NB4 (cell line): ENCODE results near the gene MINDY4.

Experiments
- DNase-seq: peaks from one replicate; pipeline ENCODE4 v3.0.0; 2010; ENCODE audit warnings: low read depth
- H3K4me3 ChIP-seq: one replicate; pipeline ENCODE4 v1.5.1; 2011; ENCODE audit warnings: mild to moderate bottlenecking, low read depth, low read length, moderate library complexity
- CTCF ChIP-seq: IDR thresholded peaks from one replicate; pipeline ENCODE4 v1.5.1; 2012; ENCODE audit warnings: low read depth, low read length
- MYC ChIP-seq: IDR thresholded peaks from 2 replicates; pipeline ENCODE4 v1.6.1; 2011; ENCODE audit warnings: low read depth, low read length
- POLR2A ChIP-seq: IDR thresholded peaks from 2 replicates; pipeline ENCODE4 v1.6.1; 2011; ENCODE audit warnings: mild to moderate bottlenecking; ENCODE audit not compliant: insufficient read length; ENCODE audit errors: extremely low read depth
- TF ChIP-seq, protein P1 (sequence below): IDR thresholded peaks from 2 replicates; pipeline ENCODE4 v1.6.1; 2011; ENCODE audit warnings: low read depth, low read length

MINDY4 gene

GRCh38 chr7:30757342-30757692, 13.9 kb upstream of the MINDY4 start:
- no peak overlapping the region for H3K4me3 ChIP-seq
- DNase-seq, result no peak
- TF ChIP-seq, protein P1, sequence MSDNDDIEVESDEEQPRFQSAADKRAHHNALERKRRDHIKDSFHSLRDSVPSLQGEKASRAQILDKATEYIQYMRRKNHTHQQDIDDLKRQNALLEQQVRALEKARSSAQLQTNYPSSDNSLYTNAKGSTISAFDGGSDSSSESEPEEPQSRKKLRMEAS, result no peak
- TF ChIP-seq MYC (no peak), POLR2A (no peak), CTCF (no peak)

DNA sequence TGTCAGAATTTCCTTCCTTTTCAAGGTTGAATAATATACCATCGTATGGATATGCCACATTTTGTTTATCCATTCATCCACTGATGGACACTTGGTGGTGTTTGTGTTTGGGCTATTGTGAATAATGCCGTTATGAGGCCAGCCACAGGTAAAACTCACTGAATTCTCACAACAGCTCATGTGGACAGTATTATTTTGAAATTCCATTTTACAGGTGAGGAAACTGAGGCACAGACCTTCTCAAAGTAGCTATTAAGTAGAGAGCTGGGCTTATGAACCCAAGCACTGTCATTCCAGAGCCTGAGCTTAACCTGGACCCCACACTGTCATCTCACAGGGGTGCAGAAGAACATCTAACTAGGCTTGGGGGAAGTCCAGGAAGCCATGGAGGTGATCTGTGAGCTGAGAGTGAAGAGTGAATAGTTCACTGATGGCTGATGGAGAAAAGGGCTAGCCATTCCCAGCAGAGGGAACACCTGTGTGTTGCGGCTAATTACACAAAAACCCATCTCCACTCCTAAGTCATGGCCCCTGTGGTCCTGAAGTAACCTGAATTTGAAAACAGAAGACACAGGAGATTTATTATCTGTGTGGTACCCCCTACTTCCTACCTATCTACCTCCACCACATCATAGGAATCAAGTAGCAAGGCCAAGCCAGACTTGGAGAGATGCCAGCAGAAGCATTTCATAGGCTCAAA, 10.6 kb upstream of the MINDY4 start:
- no peak for TF ChIP-seq MYC
- no peak for TF ChIP-seq POLR2A
- no peak for TF ChIP-seq CTCF
- TF ChIP-seq, protein P1, result no peak
- no peak for DNase-seq
- no peak overlapping the region for H3K4me3 ChIP-seq

DNA sequence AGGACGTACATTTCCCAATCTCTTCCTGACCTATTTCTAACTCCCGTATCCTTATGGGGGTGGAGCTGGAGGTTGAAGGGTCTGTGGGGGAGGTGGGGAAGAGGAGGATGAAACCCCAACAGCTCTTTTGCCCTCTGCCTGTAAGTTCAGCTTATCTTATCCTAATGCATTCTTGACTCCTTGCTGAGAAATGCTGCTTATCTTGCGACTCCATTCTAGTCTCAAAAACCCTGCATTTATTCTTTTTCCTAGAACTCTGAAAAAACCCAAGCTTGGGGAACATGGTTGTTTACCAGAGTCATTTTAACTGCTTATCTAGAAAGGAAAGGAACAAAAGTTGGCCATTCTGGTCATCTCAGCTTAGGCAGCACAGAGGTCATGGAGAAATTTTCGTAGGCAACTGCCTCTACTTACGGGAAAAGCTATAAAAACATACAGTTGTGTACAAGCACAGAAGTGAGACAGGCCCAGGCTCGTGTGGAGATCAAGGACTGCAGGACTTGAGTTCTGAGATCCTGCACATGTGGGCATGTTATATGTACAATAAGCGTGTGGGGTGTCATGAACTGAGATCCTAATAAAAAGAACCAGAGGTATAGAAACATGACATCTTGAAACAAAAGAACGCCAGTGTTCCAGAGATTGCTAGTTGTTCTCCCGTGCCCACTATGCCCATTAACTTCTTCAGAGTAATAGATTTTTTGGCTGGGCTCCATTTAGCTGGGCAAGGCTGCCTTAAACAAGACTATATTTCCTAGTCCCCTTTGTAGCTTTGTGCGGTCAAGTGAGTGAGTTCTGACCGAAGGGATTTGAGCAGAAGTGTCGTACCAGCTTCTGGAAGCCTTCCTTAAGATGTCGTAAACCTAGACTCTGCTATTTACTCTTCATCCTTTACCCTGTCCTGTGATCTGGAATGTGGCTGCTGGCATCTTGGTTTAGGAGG, 9.7 kb upstream of the MINDY4 start:
- no peak overlapping the region for H3K4me3 ChIP-seq
- no peak for DNase-seq
- TF ChIP-seq CTCF, result no peak
- no peak for TF ChIP-seq POLR2A
- no peak for TF ChIP-seq MYC
- TF ChIP-seq, protein P1, result no peak

DNA sequence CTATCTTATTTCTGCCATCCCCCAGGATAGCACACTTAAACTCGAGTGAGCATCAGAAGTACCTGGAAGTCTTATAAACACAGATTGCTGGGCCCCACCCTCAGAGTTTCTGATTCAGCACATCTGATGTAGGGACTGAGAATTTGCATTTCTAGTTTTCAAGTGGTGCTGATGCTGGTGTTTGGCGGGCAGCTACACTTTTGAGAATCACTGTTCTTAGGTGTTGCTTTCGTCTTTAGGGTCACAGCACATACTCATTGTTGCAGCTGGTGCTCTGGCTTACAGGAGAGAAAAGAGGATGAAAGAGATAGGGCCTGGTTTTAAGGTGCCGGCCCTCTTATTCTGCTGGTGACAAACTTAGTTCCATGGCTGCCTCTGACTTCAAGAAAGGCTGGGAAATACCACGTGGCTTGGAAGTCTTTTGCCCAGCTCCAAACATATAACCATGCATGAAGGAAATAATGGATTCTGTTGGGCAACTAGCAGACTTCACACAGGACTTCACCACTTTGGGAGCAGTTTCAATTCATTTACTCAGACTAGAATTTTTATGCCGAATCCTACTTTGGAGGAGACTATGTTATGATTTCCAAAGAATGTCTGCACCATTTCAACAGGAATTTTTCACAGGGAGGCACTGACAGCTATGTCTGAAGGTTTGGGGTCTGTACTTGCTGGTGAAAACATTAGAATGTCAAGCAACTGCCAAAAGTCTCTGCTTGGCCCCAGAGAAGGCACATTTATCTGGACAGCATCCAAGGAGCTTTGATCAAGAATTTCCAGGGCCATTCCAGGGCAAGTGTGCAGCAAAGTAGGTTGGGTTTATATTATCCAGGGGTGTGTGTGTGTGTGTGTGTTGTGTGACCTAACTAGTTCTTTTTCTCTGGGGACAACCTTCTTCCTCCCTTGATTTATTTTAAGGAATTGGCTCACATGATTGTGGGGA, 6.9 kb upstream of the MINDY4 start:
- no peak overlapping the region for H3K4me3 ChIP-seq
- DNase-seq, result no peak
- no peak for TF ChIP-seq POLR2A

DNA sequence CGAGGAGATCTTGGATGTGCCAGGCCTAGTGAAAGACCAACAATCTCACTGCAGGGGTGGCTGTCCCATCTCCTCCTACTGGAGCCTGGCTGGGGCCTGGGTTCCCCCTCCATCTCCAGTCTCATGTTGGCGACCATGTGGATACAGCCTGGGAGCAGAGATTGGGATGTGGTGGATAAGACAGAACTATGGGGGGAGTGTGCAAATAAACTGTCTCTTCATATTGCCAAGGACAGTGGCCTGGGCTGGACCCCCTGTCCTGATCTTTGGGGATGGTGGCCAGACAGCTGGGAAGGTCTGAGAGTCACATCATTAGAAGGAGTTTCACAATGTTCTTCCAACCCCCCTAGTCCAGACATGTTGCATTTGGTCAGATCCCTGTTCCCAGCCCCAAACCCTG, 5.8 kb upstream of the MINDY4 start:
- no peak for DNase-seq

More for the DNA sequence above, 5.8 kb upstream of the MINDY4 start:
- TF ChIP-seq POLR2A (no peak), CTCF (no peak), MYC (no peak)
- TF ChIP-seq, protein P1, result no peak
- no peak overlapping the region for H3K4me3 ChIP-seq
